ENCODE data around the gene SH3RF2. TPM values are rescaled to one million over a fixed set of nuclear protein-coding genes. Genes with fewer than 3 reads are reported as not detected.

The SH3RF2 gene
- total and polyA plus RNA-seq, 10 of the 15 experiments (the other 5 are each of a cell fraction or from before 2014, with no cell fraction given), result 0.15 TPM; not detected in 9

GRCh38 chr5:145946112-145946861 lies 9.9 kb downstream of the SH3RF2 start (continued):
- TF ChIP-seq ZBTB11 (CRISPR knock-in tag; IDR thresholded peaks at IDR 0.05), result no peak
- TF ChIP-seq PKNOX1 (IDR thresholded peaks at IDR 0.05), result peak; percentile 64
- TF ChIP-seq, protein P1, sequence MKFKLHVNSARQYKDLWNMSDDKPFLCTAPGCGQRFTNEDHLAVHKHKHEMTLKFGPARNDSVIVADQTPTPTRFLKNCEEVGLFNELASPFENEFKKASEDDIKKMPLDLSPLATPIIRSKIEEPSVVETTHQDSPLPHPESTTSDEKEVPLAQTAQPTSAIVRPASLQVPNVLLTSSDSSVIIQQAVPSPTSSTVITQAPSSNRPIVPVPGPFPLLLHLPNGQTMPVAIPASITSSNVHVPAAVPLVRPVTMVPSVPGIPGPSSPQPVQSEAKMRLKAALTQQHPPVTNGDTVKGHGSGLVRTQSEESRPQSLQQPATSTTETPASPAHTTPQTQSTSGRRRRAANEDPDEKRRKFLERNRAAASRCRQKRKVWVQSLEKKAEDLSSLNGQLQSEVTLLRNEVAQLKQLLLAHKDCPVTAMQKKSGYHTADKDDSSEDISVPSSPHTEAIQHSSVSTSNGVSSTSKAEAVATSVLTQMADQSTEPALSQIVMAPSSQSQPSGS (IDR thresholded peaks at IDR 0.05; ENCODE audit: low read length), result peak; percentile 92
- peak; percentile 75; the same call in 1 of the 2 replicates for TF ChIP-seq MTA2 (IDR thresholded peaks at IDR 0.05; ENCODE audit: low read depth)
- peak in 1 of 2 experiments; percentile 34; a peak in 1 of 4 replicates for TF ChIP-seq CEBPB (IDR thresholded peaks at IDR 0.05; ENCODE audit: borderline replicate concordance in 1 of 2, low read depth in 2 of 2, low read length in 2 of 2)
- TF ChIP-seq IKZF1 (conservative IDR thresholded peaks at IDR 0.05), result peak; percentile 45
- TF ChIP-seq FOS (IDR thresholded peaks at IDR 0.05; ENCODE audit: borderline replicate concordance, extremely low read depth, insufficient read length), result no peak
- TF ChIP-seq MAX (IDR thresholded peaks at IDR 0.05; ENCODE audit: low read depth, low read length), result no peak
- no peak for TF ChIP-seq SMC3 (IDR thresholded peaks at IDR 0.05; ENCODE audit: borderline replicate concordance, low read length)
- TF ChIP-seq IKZF2 (IDR thresholded peaks at IDR 0.05), result peak; percentile 72 to 77; a peak in 3 of 4 replicates
- no peak for TF ChIP-seq SREBF2 (IDR thresholded peaks at IDR 0.05; ENCODE audit: low read length)
- TF ChIP-seq ETV6 (conservative IDR thresholded peaks at IDR 0.05 in 1 of 2, IDR thresholded peaks at IDR 0.05 in 1 of 2; ENCODE audit: borderline replicate concordance in 1 of 2, low read depth in 1 of 2), result peak in 1 of 2 experiments; percentile 73; a peak in 2 of 4 replicates
- no peak for TF ChIP-seq SPI1 (IDR thresholded peaks at IDR 0.05; ENCODE audit: borderline replicate concordance, insufficient read depth, low read depth, low read length)
- no peak for TF ChIP-seq MYB (IDR thresholded peaks at IDR 0.05; ENCODE audit: borderline replicate concordance, low read depth, low read length)
- no peak for TF ChIP-seq ZNF687 (IDR thresholded peaks at IDR 0.05)
- TF ChIP-seq USF1 (IDR thresholded peaks at IDR 0.05; ENCODE audit: borderline replicate concordance, extremely low read length, insufficient read depth, low read depth, low read length), result no peak

All from GM12878 (cell line).